ENCODE measurements around the gene SORCS2. TPM values are rescaled to one million over a fixed set of nuclear protein-coding genes. Genes with fewer than 3 reads are reported as not detected.

SORCS2 gene
- polyA plus RNA-seq (2012; ENCODE audit: insufficient read length, low read depth) = 24.0 TPM

DNA sequence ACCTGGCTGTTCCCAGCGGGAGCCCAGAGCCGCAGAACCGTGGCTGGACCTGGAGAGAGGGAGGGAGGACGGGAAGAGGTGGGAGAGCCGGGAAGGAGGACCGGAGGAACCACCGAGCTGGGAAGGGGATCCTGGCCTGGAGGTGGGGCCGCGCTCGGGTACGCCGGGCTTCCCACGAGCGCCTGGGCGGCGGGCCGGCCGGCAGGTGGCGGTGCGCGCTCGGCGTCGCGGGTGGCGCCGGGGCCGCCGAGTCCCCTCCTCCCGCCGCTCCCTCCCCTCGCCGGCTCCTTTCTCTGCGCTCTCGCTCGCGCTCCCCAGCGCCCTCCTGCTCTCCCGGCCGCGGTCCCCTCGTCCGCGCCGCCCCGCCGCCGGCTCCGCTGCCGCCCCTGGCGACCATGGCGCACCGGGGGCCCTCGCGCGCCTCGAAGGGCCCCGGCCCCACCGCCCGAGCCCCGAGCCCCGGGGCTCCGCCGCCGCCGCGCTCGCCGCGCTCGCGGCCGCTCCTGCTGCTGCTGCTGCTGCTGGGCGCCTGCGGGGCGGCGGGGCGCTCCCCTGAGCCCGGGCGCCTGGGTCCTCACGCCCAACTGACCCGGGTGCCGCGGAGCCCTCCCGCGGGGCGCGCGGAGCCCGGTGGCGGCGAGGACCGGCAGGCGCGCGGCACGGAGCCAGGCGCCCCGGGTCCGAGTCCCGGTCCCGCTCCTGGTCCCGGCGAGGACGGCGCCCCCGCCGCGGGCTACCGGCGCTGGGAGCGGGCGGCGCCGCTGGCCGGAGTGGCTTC lies at the start of gene SORCS2:
Gene SORCS2, plus strand, starts transcription at position 287 of the 778 bp plus-strand sequence.
- TF ChIP-seq FOXP2 (optimal IDR thresholded peaks at IDR 0.05; ENCODE audit: borderline replicate concordance, extremely low read depth, extremely low read length, insufficient read depth) = no peak
- no peak for TF ChIP-seq POLR2AphosphoS5 (IDR thresholded peaks at IDR 0.05; ENCODE audit: low read depth, low read length)
- no peak for TF ChIP-seq TAF1 (IDR thresholded peaks at IDR 0.05; ENCODE audit: borderline replicate concordance, insufficient read depth, low read length)
- TF ChIP-seq REST (IDR thresholded peaks at IDR 0.05; ENCODE audit: insufficient read depth in 1 of 2, low read depth in 2 of 2, low read length in 2 of 2) = no peak
- TF ChIP-seq SIN3A (IDR thresholded peaks at IDR 0.05; ENCODE audit: borderline replicate concordance, insufficient read depth, low read length) = no peak

- TF ChIP-seq SIN3A (IDR thresholded peaks at IDR 0.05; ENCODE audit: borderline replicate concordance, insufficient read depth, low read length) = no peak
- TF ChIP-seq TAF1 (IDR thresholded peaks at IDR 0.05; ENCODE audit: borderline replicate concordance, insufficient read depth, low read length) = no peak
- TF ChIP-seq FOXP2 (optimal IDR thresholded peaks at IDR 0.05; ENCODE audit: borderline replicate concordance, extremely low read depth, extremely low read length, insufficient read depth) = no peak
- TF ChIP-seq REST (IDR thresholded peaks at IDR 0.05; ENCODE audit: insufficient read depth in 1 of 2, low read depth in 2 of 2, low read length in 2 of 2) = no peak
- no peak for TF ChIP-seq POLR2AphosphoS5 (IDR thresholded peaks at IDR 0.05; ENCODE audit: low read depth, low read length)
Observed at GRCh38 chr4:7144374-7145290, 47.7 kb upstream of the SORCS2 start.

DNA sequence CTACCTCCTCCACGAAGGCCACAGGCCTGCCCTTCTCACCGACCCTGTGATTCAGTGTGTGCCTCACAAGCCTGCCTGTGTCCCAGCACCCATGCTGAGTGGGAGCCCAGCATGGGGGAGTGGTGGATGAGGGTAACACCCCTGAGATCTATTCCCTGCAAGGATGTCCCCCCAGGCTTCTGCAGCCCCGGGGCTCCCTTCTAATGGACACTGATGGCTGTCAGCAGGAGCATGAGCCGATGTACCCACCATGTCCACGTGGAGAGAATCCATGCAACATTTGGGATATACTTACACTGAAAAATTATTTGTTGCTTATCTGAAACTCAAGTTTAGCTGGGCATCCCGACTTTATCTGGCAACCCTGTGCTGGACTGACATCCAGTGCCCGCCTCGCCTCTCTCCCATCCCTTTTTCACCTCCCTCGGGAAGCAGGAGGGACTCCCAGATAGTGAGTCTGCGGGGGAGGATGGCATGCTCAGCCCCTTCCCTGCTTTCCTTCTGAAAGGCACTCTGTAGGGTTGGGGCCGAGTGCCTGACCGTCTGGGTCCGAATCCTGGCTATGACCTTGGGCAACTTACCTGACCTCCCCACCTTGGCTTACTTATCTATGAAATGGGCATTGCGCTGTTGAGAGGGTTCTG lies 46.9 kb upstream of the SORCS2 start:
- no peak for TF ChIP-seq SIN3A (IDR thresholded peaks at IDR 0.05; ENCODE audit: borderline replicate concordance, insufficient read depth, low read length)
- no peak for TF ChIP-seq TAF1 (IDR thresholded peaks at IDR 0.05; ENCODE audit: borderline replicate concordance, insufficient read depth, low read length)
- no peak for TF ChIP-seq POLR2AphosphoS5 (IDR thresholded peaks at IDR 0.05; ENCODE audit: low read depth, low read length)
- TF ChIP-seq REST (IDR thresholded peaks at IDR 0.05; ENCODE audit: insufficient read depth in 1 of 2, low read depth in 2 of 2, low read length in 2 of 2) = no peak
- TF ChIP-seq FOXP2 (optimal IDR thresholded peaks at IDR 0.05; ENCODE audit: borderline replicate concordance, extremely low read depth, extremely low read length, insufficient read depth) = no peak

GRCh38 chr4:7146059-7146785 lies 46.1 kb upstream of the SORCS2 start:
- TF ChIP-seq TAF1 (IDR thresholded peaks at IDR 0.05; ENCODE audit: borderline replicate concordance, insufficient read depth, low read length) = no peak
- no peak for TF ChIP-seq REST (IDR thresholded peaks at IDR 0.05; ENCODE audit: insufficient read depth in 1 of 2, low read depth in 2 of 2, low read length in 2 of 2)
- TF ChIP-seq POLR2AphosphoS5 (IDR thresholded peaks at IDR 0.05; ENCODE audit: low read depth, low read length) = no peak
- no peak for TF ChIP-seq SIN3A (IDR thresholded peaks at IDR 0.05; ENCODE audit: borderline replicate concordance, insufficient read depth, low read length)
- TF ChIP-seq FOXP2 (optimal IDR thresholded peaks at IDR 0.05; ENCODE audit: borderline replicate concordance, extremely low read depth, extremely low read length, insufficient read depth) = no peak

Data from PFSK-1 (cell line).